Esophagus squamous epithelium (tissue), 4 donors: ENCODE results near the gene MRPL38.

Experiments
- POLR2A ChIP-seq, 4 donors: fragments of 450-650 bp; IDR thresholded peaks; one replicate each; pipeline ENCODE4 v1.6.1; 2017; ENCODE audit warnings: antibody characterized with exemption in 4 of 4, mild to moderate bottlenecking in 4 of 4, moderate library complexity in 3 of 4
- TF ChIP-seq, protein P1 (sequence below), 6 experiments: fragments of 450-650 bp in 4 of 6; fragments of 200-600 bp in 2 of 6; sonication (generic) in 2 of 6; IDR thresholded peaks; one replicate each; pipeline ENCODE4 v1.5.1; 2016 to 2019; ENCODE audit warnings: antibody characterized with exemption in 6 of 6, mild to moderate bottlenecking in 4 of 6, moderate library complexity in 4 of 6

DNA sequence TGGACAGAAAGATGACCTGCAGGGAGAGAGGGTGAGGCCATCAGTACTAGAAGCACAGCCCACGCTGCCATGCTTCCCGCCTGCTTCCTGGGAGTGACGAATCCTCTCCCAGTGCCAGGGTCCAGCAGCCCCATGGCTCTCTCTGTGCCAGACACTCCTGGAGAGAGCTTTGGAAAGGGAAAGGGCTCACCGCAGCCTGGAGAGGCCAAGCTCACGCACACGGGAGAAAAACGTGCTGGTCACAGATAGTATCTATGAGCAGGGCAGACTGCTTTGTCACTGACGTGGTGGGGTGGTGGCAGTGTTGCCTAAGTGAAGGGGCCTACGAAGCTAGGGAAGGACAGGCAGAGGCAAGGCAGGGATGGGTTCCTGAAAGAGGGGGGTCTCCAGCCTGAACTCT, 55.0 kb downstream of the MRPL38 start:
- TF ChIP-seq, protein P1, sequence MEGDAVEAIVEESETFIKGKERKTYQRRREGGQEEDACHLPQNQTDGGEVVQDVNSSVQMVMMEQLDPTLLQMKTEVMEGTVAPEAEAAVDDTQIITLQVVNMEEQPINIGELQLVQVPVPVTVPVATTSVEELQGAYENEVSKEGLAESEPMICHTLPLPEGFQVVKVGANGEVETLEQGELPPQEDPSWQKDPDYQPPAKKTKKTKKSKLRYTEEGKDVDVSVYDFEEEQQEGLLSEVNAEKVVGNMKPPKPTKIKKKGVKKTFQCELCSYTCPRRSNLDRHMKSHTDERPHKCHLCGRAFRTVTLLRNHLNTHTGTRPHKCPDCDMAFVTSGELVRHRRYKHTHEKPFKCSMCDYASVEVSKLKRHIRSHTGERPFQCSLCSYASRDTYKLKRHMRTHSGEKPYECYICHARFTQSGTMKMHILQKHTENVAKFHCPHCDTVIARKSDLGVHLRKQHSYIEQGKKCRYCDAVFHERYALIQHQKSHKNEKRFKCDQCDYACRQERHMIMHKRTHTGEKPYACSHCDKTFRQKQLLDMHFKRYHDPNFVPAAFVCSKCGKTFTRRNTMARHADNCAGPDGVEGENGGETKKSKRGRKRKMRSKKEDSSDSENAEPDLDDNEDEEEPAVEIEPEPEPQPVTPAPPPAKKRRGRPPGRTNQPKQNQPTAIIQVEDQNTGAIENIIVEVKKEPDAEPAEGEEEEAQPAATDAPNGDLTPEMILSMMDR (IDR thresholded peaks at IDR 0.05): no peak
- no peak for TF ChIP-seq POLR2A (IDR thresholded peaks at IDR 0.05)
